MM.1S (cell line): ENCODE measurements around the gene APPBP2.

Source experiments
- DNase-seq: peaks from one replicate; pipeline ENCODE4 v3.0.0-alpha.2; 2015
- H2AFZ ChIP-seq: fragments of 300-600 bp; sonication (generic); 2 replicates; pipeline ENCODE4 v1.6.0; 2016; ENCODE audit warnings: antibody characterized with exemption, low read length
- H3F3A ChIP-seq: fragments of 300-600 bp; sonication (generic); 2 replicates; pipeline ENCODE4 v1.6.1; 2016; ENCODE audit warnings: mild to moderate bottlenecking, antibody characterized with exemption, low read length, moderate library complexity, mixed read lengths; ENCODE audit not compliant: insufficient read depth
- H3K27ac ChIP-seq: fragments of 300-600 bp; sonication (generic); 2 replicates; pipeline ENCODE4 v1.5.1; 2016; ENCODE audit warnings: mild to moderate bottlenecking, low read length
- H3K27me3 ChIP-seq: fragments of 300-600 bp; sonication (generic); replicated peaks from 2 replicates; pipeline ENCODE4 v1.6.0; 2016; ENCODE audit warnings: low read length; ENCODE audit not compliant: insufficient read depth
- H3K36me3 ChIP-seq: fragments of 300-600 bp; sonication (generic); replicated peaks from 2 replicates; pipeline ENCODE4 v1.6.1; 2016; ENCODE audit warnings: mild to moderate bottlenecking, low read length, mixed read lengths; ENCODE audit not compliant: insufficient read depth
- H3K4me1 ChIP-seq: fragments of 300-600 bp; sonication (generic); 2 replicates; pipeline ENCODE4 v1.6.1; 2016; ENCODE audit warnings: low read length, mixed read lengths
- H3K4me2 ChIP-seq: fragments of 300-600 bp; sonication (generic); 2 replicates; pipeline ENCODE4 v1.6.0; 2016; ENCODE audit warnings: low read depth, low read length
- H3K4me3 ChIP-seq: fragments of 300-600 bp; sonication (generic); 2 replicates; pipeline ENCODE4 v1.5.1; 2016; ENCODE audit warnings: low read length, mixed read lengths
- H3K79me2 ChIP-seq: fragments of 300-600 bp; sonication (generic); 2 replicates; pipeline ENCODE4 v1.6.1; 2016; ENCODE audit warnings: mixed run types, low read length, mixed read lengths
- H3K9ac ChIP-seq: fragments of 300-600 bp; sonication (generic); 2 replicates; pipeline ENCODE4 v1.6.1; 2016; ENCODE audit warnings: low read length, mixed read lengths
- H3K9me2 ChIP-seq: fragments of 300-600 bp; sonication (generic); replicated peaks from 2 replicates; pipeline ENCODE4 v1.6.1; 2016; ENCODE audit warnings: mild to moderate bottlenecking, low read length, mixed read lengths; ENCODE audit not compliant: insufficient read depth
- H3K9me3 ChIP-seq: fragments of 300-600 bp; sonication (generic); replicated peaks from 2 replicates; pipeline ENCODE4 v1.6.1; 2016; ENCODE audit warnings: mild to moderate bottlenecking, low read length, mixed read lengths; ENCODE audit not compliant: insufficient read depth
- H4K20me1 ChIP-seq: fragments of 300-600 bp; sonication (generic); 2 replicates; pipeline ENCODE4 v1.6.1; 2016; ENCODE audit warnings: mild to moderate bottlenecking, low read length, moderate library complexity, mixed read lengths; ENCODE audit not compliant: insufficient read depth
- EZH2 ChIP-seq: fragments of 300-600 bp; sonication (generic); optimal IDR thresholded peaks from 2 replicates; pipeline ENCODE3; 2017; ENCODE audit warnings: low read depth, mild to moderate bottlenecking, antibody characterized with exemption, low read length, mixed read lengths
- EZH2phosphoT487 ChIP-seq: fragments of 300-600 bp; sonication (generic); IDR thresholded peaks from 2 replicates; pipeline ENCODE4 v1.6.1; 2018; ENCODE audit warnings: antibody characterized with exemption, low read length
- TF ChIP-seq, protein P1 (sequence below): fragments of 300-600 bp; sonication (generic); IDR thresholded peaks from 2 replicates; pipeline ENCODE4 v1.5.1; 2016; ENCODE audit warnings: antibody characterized with exemption, low read length, mixed read lengths

APPBP2 gene

DNA sequence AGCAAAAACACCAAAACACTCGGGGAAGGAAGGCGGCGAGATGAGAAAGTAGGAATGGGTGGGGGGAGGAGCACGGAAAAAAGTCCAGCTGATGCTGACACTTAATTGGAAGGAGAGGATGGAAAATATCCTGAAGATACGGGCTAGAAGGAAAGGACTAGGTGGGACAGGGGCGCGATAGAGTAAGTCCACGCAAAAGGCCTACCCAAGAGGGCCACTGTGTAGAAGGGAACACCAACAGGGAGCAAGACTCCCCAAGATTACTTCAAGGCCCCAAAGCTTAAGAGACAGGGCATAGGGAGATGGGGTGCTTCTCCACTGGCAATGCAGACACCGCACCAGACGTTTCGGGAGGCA is 736 bp downstream of the APPBP2 start:
- Histone ChIP-seq H3K9me2 (no peaks in the 10 kb centered on the region), H3F3A (no peaks in the 10 kb centered on the region), H4K20me1 (no peaks in the 10 kb centered on the region), H2AFZ (peak overlapping the region; percentile 97), H3K36me3 (peaks cover 4% of the 10 kb centered on the region; the same call in 1 of the 2 replicates), H3K27me3 (no peaks in the 10 kb centered on the region), H3K79me2 (peaks cover 65% of the 10 kb centered on the region), H3K4me2 (peak overlapping the region; percentile 77), H3K27ac (peak overlapping the region; percentile 84; the same call in 1 of the 2 replicates), H3K4me1 (peaks cover 7% of the 10 kb centered on the region; the same call in 1 of the 2 replicates), H3K4me3 (peak overlapping the region; percentile 96), H3K9ac (peak overlapping the region; percentile 93), H3K9me3 (no peaks in the 10 kb centered on the region)
- TF ChIP-seq EZH2phosphoT487: no peak
- no peak for TF ChIP-seq EZH2
- TF ChIP-seq, protein P1, sequence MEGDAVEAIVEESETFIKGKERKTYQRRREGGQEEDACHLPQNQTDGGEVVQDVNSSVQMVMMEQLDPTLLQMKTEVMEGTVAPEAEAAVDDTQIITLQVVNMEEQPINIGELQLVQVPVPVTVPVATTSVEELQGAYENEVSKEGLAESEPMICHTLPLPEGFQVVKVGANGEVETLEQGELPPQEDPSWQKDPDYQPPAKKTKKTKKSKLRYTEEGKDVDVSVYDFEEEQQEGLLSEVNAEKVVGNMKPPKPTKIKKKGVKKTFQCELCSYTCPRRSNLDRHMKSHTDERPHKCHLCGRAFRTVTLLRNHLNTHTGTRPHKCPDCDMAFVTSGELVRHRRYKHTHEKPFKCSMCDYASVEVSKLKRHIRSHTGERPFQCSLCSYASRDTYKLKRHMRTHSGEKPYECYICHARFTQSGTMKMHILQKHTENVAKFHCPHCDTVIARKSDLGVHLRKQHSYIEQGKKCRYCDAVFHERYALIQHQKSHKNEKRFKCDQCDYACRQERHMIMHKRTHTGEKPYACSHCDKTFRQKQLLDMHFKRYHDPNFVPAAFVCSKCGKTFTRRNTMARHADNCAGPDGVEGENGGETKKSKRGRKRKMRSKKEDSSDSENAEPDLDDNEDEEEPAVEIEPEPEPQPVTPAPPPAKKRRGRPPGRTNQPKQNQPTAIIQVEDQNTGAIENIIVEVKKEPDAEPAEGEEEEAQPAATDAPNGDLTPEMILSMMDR: no peak
- no peak for DNase-seq

DNA sequence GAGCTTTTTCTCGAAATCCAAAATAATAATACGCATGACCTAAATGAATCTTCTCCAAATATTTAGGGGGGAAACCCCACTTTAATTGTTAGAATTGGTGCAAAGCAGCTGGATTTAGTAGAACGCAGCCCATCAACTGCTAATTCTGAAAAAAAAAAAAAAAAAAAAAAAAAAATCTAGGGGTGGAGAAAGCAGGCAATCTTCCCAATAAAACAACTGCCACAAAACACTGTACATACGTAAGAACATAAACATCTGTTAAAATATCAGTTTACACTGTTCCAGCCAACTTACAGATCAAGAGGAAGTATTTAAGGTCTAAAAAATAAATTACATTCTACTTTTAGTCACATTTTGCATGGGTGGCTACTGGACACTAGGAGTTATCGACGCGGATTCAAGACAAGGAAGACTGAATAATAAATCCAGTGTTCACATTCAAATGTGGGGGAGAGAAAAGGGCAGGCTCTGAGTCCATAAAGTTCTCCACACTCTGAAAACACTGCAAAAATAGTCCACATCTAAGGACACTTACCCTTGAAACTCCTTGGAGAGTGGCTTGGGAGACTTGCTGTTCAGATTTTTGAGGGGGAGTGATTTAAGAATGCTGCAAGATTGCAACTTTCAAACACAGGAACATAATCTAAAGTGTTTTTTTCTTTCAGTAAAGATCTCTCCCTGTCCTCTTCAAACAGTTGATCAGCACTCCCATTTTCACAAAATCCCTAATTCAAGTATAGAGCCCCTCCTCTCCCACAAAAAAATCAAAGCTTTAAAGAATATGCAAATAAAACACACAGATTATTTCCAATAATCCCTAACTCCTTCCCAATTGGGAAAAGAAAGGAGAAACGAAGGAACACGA is 1.3 kb downstream of the APPBP2 start:
- peak overlapping the region; percentile 93; the same call in 1 of the 2 replicates for H3K9ac ChIP-seq
- no peaks in the 10 kb centered on the region for H3F3A ChIP-seq
- H3K4me3 ChIP-seq: peak overlapping the region; percentile 96
- TF ChIP-seq, protein P1: no peak
- TF ChIP-seq EZH2 (no peak), EZH2phosphoT487 (no peak)
- H3K9me3 ChIP-seq: no peaks in the 10 kb centered on the region
- H3K9me2 ChIP-seq: no peaks in the 10 kb centered on the region
- H3K36me3 ChIP-seq: peaks cover 4% of the 10 kb centered on the region; the same call in 1 of the 2 replicates
- no peak for DNase-seq
- H3K79me2 ChIP-seq: peaks cover 69% of the 10 kb centered on the region
- no peaks in the 10 kb centered on the region for H4K20me1 ChIP-seq
- H3K4me1 ChIP-seq: peaks cover 7% of the 10 kb centered on the region; the same call in 1 of the 2 replicates
- H3K27ac ChIP-seq: peak overlapping the region; percentile 84; the same call in 1 of the 2 replicates
- peak overlapping the region; percentile 77 for H3K4me2 ChIP-seq
- H3K27me3 ChIP-seq: no peaks in the 10 kb centered on the region
- H2AFZ ChIP-seq: peak overlapping the region; percentile 97

DNA sequence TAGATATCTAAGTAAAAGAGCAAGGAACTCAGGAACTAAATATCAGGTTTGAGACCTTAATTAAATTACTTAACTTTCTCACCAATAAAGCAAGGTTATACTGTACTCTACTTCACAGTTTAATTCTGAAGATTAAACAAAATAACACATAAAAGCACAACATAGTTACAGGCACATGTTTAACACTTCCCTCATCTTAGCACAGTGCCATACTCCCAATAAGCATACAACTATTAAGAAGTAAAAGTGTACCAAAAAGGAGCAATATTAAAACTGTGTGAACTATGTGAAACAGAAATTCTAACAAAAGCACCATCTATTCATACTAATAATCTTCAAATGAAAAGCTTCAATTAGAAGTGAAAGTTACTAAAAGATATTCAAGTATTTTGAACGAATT is 2.2 kb downstream of the APPBP2 start:
- H2AFZ ChIP-seq: no peak overlapping the region
- no peaks in the 10 kb centered on the region for H3K9me2 ChIP-seq
- no peaks in the 10 kb centered on the region for H4K20me1 ChIP-seq
- TF ChIP-seq EZH2: no peak
- TF ChIP-seq EZH2phosphoT487: no peak
- TF ChIP-seq, protein P1: no peak
- H3K9me3 ChIP-seq: no peaks in the 10 kb centered on the region
- no peak overlapping the region for H3K27ac ChIP-seq
- H3K79me2 ChIP-seq: peaks cover 77% of the 10 kb centered on the region
- peak overlapping the region; percentile 93; the same call in 1 of the 2 replicates for H3K9ac ChIP-seq
- DNase-seq: no peak
- peaks cover 7% of the 10 kb centered on the region; the same call in 1 of the 2 replicates for H3K4me1 ChIP-seq
- H3K36me3 ChIP-seq: peaks cover 4% of the 10 kb centered on the region
- no peaks in the 10 kb centered on the region for H3F3A ChIP-seq
- no peaks in the 10 kb centered on the region for H3K27me3 ChIP-seq
- peak overlapping the region; percentile 77 for H3K4me2 ChIP-seq
- peak overlapping the region; percentile 96; the same call in 1 of the 2 replicates for H3K4me3 ChIP-seq
